Mesendoderm (in vitro differentiated cells): ENCODE data around the gene LRRC7. TPM values are rescaled to one million over a fixed set of nuclear protein-coding genes. Genes with fewer than 3 reads are reported as not detected.

ENCODE experiments used
- DNase-seq: peaks from one replicate; pipeline ENCODE4 v3.0.0; 2013
- H2AK5ac ChIP-seq: 2 replicates; pipeline ENCODE4 v1.6.1; 2013; ENCODE audit warnings: low read length, inconsistent platforms
- H2BK120ac ChIP-seq: 2 replicates; pipeline ENCODE4 v1.6.1; 2013; ENCODE audit warnings: low read depth, mild to moderate bottlenecking, low read length, moderate library complexity, mixed read lengths
- H2BK15ac ChIP-seq: replicated peaks from 2 replicates; pipeline ENCODE4 v1.6.1; 2013; ENCODE audit warnings: low read depth, mild to moderate bottlenecking, moderate library complexity
- H2BK5ac ChIP-seq: 2 replicates; pipeline ENCODE4 v1.6.1; 2013; ENCODE audit warnings: low read length, inconsistent platforms
- H3K18ac ChIP-seq: 2 replicates; pipeline ENCODE4 v1.6.1; 2013; ENCODE audit warnings: mild to moderate bottlenecking, low read length, mixed read lengths
- H3K23ac ChIP-seq: one replicate; pipeline ENCODE4 v1.6.1; 2013; ENCODE audit warnings: low read length
- H3K27ac ChIP-seq: 2 replicates; pipeline ENCODE4 v1.5.1; 2013; ENCODE audit warnings: low read depth, mild to moderate bottlenecking, inconsistent platforms, low read length, moderate library complexity
- H3K27me3 ChIP-seq: 2 replicates; pipeline ENCODE4 v1.6.1; 2013; ENCODE audit warnings: low read length, control low read depth, mild to moderate bottlenecking, inconsistent platforms; ENCODE audit not compliant: insufficient read depth, poor library complexity
- H3K36me3 ChIP-seq: 2 replicates; pipeline ENCODE4 v1.6.1; 2013; ENCODE audit warnings: low read length, inconsistent platforms; ENCODE audit not compliant: control insufficient read depth, insufficient read depth
- H3K4ac ChIP-seq: one replicate; pipeline ENCODE4 v1.6.1; 2013; ENCODE audit warnings: low read depth, mild to moderate bottlenecking, low read length, moderate library complexity
- H3K4me1 ChIP-seq: 2 replicates; pipeline ENCODE4 v1.6.1; 2013; ENCODE audit warnings: low read depth, low read length, inconsistent platforms; ENCODE audit not compliant: control insufficient read depth
- H3K4me2 ChIP-seq: 2 replicates; pipeline ENCODE4 v1.6.1; 2013; ENCODE audit warnings: low read length
- H3K4me3 ChIP-seq: 2 replicates; pipeline ENCODE4 v1.5.1; 2013; ENCODE audit warnings: mild to moderate bottlenecking, low read length
- H3K56ac ChIP-seq: one replicate; pipeline ENCODE4 v1.6.1; 2013; ENCODE audit warnings: low read length
- H3K79me1 ChIP-seq: 2 replicates; pipeline ENCODE4 v1.6.1; 2013; ENCODE audit warnings: low read length, inconsistent platforms
- H3K79me2 ChIP-seq: 2 replicates; pipeline ENCODE4 v1.6.1; 2013; ENCODE audit warnings: mild to moderate bottlenecking, low read length; ENCODE audit not compliant: control insufficient read depth, insufficient read depth
- H3K9ac ChIP-seq: 2 replicates; pipeline ENCODE4 v1.6.1; 2013; ENCODE audit warnings: low read length, inconsistent platforms
- H4K5ac ChIP-seq: one replicate; pipeline ENCODE4 v1.6.1; 2013; ENCODE audit warnings: low read length
- H4K8ac ChIP-seq: one replicate; pipeline ENCODE4 v1.6.1; 2013; ENCODE audit warnings: low read depth, mild to moderate bottlenecking, control low read depth, low read length, moderate library complexity
- WGBS: extraction: QIAGEN DNeasy Blood & Tissue Kit; methylation state at CpG from one replicate; pipeline ENCODE4 v1.1.7; 2013; ENCODE audit warnings: low lambda C conversion rate, missing lambda C conversion rate; ENCODE audit not compliant: insufficient coverage; ENCODE audit errors: extremely low coverage; 5-methylcytosine and 5-hydroxymethylcytosine counted together
- polyA plus RNA-seq, 2 experiments: library from polyadenylated mRNA; stranded (reverse); fragments of 200-250 nt; gene quantifications; one replicate each; pipeline ENCODE4 v1.2.3, GENCODE V29; 2013

Gene LRRC7
- polyA plus RNA-seq (2013, experiment 1 of 2): not detected
- 0.01 TPM for polyA plus RNA-seq (2013, experiment 2 of 2)

DNA sequence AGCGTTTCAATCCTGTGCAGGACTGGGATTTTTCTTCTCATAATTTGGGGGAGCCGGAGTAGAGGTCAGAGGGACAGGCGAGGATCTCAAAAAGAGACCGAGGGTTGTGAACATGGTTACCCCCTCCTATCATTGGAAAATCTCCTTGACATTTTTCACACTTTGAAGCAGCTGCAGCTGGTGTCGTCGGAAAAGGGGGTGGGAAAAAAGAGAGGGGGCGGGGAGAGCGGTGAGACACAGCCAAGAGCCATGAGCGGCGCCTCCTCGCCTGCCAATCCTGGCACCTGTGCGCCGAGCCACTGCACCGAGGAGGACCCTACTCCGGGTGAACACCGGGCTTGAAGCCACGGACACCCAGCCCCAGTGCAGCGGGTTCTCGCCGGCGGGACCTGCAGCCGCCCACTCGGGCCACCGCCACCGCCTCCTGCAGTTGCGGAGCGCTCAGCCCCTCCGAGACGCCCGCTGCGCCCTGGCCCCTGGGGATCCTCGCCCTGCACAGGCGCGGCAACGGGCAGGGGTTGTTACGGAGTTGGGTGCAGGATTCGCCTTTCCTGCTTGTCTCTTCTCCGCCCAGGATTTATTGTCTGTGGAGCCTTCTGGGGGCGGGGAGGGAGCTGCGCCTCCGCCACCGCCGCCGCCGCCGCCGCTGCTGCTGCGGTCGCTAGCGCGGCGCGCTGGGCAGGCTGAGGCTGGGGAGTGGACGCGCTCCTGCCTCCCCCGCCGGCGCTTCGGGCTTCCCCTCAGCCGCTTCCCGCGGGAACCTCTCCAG lies at the start of gene LRRC7:
TSS of gene LRRC7 (plus strand) at position 271 of the 769 bp plus-strand sequence. CDS start 718 bp downstream, outside the sequence.
- Histone ChIP-seq H3K18ac (no peak within 1 kb of the TSS), H2BK15ac (no peak within 1 kb of the TSS), H2AK5ac (no peak within 1 kb of the TSS), H3K4me2 (peak within 1 kb of the TSS; percentile 74), H3K79me2 (no peaks in the 10 kb centered on the region), H3K56ac (peak within 1 kb of the TSS; percentile 69), H2BK120ac (no peak within 1 kb of the TSS), H3K9ac (peak within 1 kb of the TSS; percentile 40), H3K27me3 (peaks cover 15% of the 10 kb centered on the region), H4K5ac (no peak within 1 kb of the TSS), H2BK5ac (no peak within 1 kb of the TSS), H3K79me1 (no peaks in the 10 kb centered on the region), H4K8ac (no peak within 1 kb of the TSS), H3K4me3 (peak within 1 kb of the TSS; percentile 49), H3K4ac (no peak within 1 kb of the TSS), H3K23ac (no peak within 1 kb of the TSS), H3K4me1 (no peaks in the 10 kb centered on the region), H3K27ac (no peak within 1 kb of the TSS), H3K36me3 (no peaks in the 10 kb centered on the region)
- WGBS: no CpG with 5 or more reads among the region's 62 CpGs
- peak; percentile 55 for DNase-seq

DNA sequence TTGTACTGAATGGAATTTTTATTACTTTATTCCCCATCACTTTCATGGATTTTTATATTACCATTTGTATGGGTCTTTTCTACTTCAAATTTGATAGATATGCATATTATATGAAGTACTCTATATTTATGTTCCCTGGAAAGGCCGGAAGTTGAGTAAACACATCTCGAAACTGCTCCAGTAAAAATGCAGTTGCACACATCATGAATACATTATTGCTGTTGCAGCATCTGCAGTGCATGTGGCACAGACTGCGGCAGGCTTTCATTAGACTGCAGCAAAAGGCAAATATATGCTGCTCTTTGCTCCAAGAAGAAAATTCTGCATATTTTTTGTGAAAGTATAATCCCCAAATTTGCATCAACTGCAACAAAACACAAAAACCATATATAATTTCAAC lies 48.7 kb upstream of the LRRC7 start:
- H3K18ac ChIP-seq: no peak overlapping the region
- WGBS: no CpG with 5 or more reads among the region's 3 CpGs
- no peak overlapping the region for H3K4me3 ChIP-seq
- no peak overlapping the region for H2AK5ac ChIP-seq
- no peak overlapping the region for H2BK120ac ChIP-seq
- H3K9ac ChIP-seq: no peak overlapping the region
- H3K27ac ChIP-seq: no peak overlapping the region
- H3K27me3 ChIP-seq: no peaks in the 10 kb centered on the region
- no peak for DNase-seq
- no peak overlapping the region for H3K4ac ChIP-seq
- no peaks in the 10 kb centered on the region for H3K36me3 ChIP-seq
- H4K5ac ChIP-seq: no peak overlapping the region
- H2BK15ac ChIP-seq: no peak overlapping the region
- no peaks in the 10 kb centered on the region for H3K79me2 ChIP-seq
- H3K79me1 ChIP-seq: no peaks in the 10 kb centered on the region
- no peak overlapping the region for H3K4me2 ChIP-seq
- no peak overlapping the region for H2BK5ac ChIP-seq
- H3K4me1 ChIP-seq: no peaks in the 10 kb centered on the region
- H3K23ac ChIP-seq: no peak overlapping the region
- H3K56ac ChIP-seq: no peak overlapping the region
- no peak overlapping the region for H4K8ac ChIP-seq

DNA sequence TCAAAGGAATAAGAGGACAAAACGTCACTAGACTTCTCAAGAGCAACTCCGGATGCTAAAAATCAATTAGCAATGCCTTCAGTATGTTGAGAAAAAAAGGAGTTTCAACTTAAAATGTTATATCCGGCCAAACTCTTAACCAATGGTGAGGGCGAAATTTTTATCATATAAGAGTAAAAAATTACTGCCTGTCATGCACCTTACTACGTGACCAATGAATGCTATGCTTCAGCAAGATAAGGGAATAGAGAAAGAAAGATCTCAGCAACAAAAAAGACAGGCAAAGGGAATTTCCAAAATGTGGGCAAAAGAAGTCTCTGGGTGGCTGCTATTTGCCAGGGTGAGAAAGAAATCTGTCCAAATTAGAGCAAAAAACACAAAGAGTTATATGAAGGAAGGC lies 47.4 kb upstream of the LRRC7 start:
- H3K79me1 ChIP-seq: no peaks in the 10 kb centered on the region
- H3K27me3 ChIP-seq: no peaks in the 10 kb centered on the region
- H3K23ac ChIP-seq: no peak overlapping the region
- no peak overlapping the region for H2AK5ac ChIP-seq
- no peak for DNase-seq
- no peak overlapping the region for H2BK120ac ChIP-seq
- H3K4me1 ChIP-seq: no peaks in the 10 kb centered on the region
- no peak overlapping the region for H2BK15ac ChIP-seq
- no peak overlapping the region for H3K18ac ChIP-seq
- H3K4ac ChIP-seq: no peak overlapping the region
- H3K4me3 ChIP-seq: no peak overlapping the region
- H3K79me2 ChIP-seq: no peaks in the 10 kb centered on the region
- no peak overlapping the region for H3K4me2 ChIP-seq
- H3K27ac ChIP-seq: no peak overlapping the region
- H3K9ac ChIP-seq: no peak overlapping the region
- no peak overlapping the region for H4K8ac ChIP-seq
- no peak overlapping the region for H2BK5ac ChIP-seq
- no peak overlapping the region for H4K5ac ChIP-seq
- WGBS: no CpG with 5 or more reads among the region's 5 CpGs
- no peak overlapping the region for H3K56ac ChIP-seq
- H3K36me3 ChIP-seq: no peaks in the 10 kb centered on the region

DNA sequence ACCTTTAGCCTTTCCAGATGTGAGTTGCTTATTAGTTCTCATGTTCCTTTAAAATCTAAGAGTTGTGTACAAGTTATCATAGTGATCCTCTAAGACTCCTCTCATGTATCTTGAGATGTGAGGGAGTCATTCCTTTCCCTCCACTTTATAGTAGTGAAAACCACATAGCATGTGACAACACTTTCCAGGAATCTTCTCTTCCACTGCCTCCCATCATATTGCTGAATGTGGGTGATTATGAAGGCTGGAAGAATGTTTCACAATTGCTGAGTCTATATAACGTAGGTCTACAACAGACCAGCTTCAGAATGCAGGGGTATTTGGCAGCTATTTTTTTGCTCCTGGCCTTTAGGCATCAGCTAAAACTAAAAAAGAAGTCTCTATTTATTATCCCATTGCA lies 44.7 kb upstream of the LRRC7 start:
- DNase-seq: no peak
- Histone ChIP-seq H3K79me1 (no peaks in the 10 kb centered on the region), H3K18ac (no peak overlapping the region), H3K27ac (no peak overlapping the region), H3K27me3 (no peaks in the 10 kb centered on the region), H3K4ac (no peak overlapping the region), H4K5ac (no peak overlapping the region), H3K4me1 (no peaks in the 10 kb centered on the region), H2AK5ac (no peak overlapping the region), H2BK5ac (no peak overlapping the region), H3K4me3 (no peak overlapping the region), H3K36me3 (no peaks in the 10 kb centered on the region), H3K4me2 (no peak overlapping the region), H4K8ac (no peak overlapping the region), H3K56ac (no peak overlapping the region), H3K9ac (no peak overlapping the region), H3K23ac (no peak overlapping the region), H2BK120ac (no peak overlapping the region), H3K79me2 (no peaks in the 10 kb centered on the region), H2BK15ac (no peak overlapping the region)
- no CpG with 5 or more reads among the region's 1 CpG for WGBS

DNA sequence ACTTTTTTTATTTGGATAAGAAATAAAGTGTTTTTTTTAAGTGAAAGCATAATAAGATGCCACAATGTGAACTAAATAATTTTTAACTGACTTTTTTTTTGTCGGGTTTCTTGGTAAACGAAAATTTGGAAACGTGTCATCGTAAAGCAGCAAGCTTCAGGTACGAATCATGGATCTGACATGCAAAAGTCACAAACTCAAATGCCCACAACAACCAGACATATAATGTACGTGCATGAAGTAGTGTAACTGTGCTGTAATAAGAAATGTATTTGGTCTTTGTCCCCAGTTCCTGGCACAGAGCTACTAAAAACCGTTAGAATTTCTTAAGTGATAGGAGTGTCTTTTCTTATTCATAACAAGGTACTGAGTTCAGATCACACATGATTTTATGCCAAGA lies 44.3 kb upstream of the LRRC7 start:
- no peak overlapping the region for H4K8ac ChIP-seq
- H2BK15ac ChIP-seq: no peak overlapping the region
- DNase-seq: no peak
- no peak overlapping the region for H3K18ac ChIP-seq
- no peak overlapping the region for H3K4me3 ChIP-seq
- H3K23ac ChIP-seq: no peak overlapping the region
- H2BK5ac ChIP-seq: no peak overlapping the region
- no peaks in the 10 kb centered on the region for H3K79me2 ChIP-seq
- no peak overlapping the region for H3K4me2 ChIP-seq
- H3K27ac ChIP-seq: no peak overlapping the region
- no peak overlapping the region for H2BK120ac ChIP-seq
- H3K27me3 ChIP-seq: no peaks in the 10 kb centered on the region
- no peak overlapping the region for H3K56ac ChIP-seq
- H3K9ac ChIP-seq: no peak overlapping the region
- H3K4me1 ChIP-seq: no peaks in the 10 kb centered on the region
- no peaks in the 10 kb centered on the region for H3K36me3 ChIP-seq
- H4K5ac ChIP-seq: no peak overlapping the region
- no peaks in the 10 kb centered on the region for H3K79me1 ChIP-seq
- H3K4ac ChIP-seq: no peak overlapping the region
- no peak overlapping the region for H2AK5ac ChIP-seq
- WGBS: 100% methylated on average over 1 of the region's 7 CpGs

DNA sequence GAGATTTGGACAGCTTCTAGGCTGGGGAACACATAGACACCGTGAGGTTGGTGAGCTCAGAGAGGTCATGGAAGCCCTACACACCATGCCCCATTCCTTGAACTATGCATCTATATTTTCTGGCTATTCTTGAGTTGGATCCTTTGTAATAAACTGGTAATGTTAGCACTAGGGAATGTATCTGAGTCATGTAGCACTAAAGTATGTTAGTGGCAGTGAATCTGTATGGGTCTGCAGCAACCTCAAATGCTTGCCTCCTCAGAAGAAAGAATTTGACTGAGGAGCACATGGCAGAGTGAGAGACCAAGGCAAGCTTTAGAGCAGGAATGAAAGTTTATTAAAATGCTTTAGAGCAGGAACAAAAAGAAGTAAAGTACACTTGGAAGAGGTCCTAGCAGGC lies 43.7 kb upstream of the LRRC7 start:
- no peak overlapping the region for H3K27ac ChIP-seq
- H3K18ac ChIP-seq: no peak overlapping the region
- H3K79me2 ChIP-seq: no peaks in the 10 kb centered on the region
- no peak for DNase-seq
- H3K56ac ChIP-seq: no peak overlapping the region
- no peak overlapping the region for H3K4ac ChIP-seq
- no peak overlapping the region for H3K9ac ChIP-seq
- no peak overlapping the region for H2BK15ac ChIP-seq
- H3K27me3 ChIP-seq: no peaks in the 10 kb centered on the region
- no CpG with 5 or more reads among the region's 1 CpG for WGBS
- H3K36me3 ChIP-seq: no peaks in the 10 kb centered on the region
- H3K4me3 ChIP-seq: no peak overlapping the region
- no peaks in the 10 kb centered on the region for H3K79me1 ChIP-seq
- no peaks in the 10 kb centered on the region for H3K4me1 ChIP-seq
- H4K8ac ChIP-seq: no peak overlapping the region
- no peak overlapping the region for H4K5ac ChIP-seq
- H2BK120ac ChIP-seq: no peak overlapping the region
- H3K4me2 ChIP-seq: no peak overlapping the region
- no peak overlapping the region for H2AK5ac ChIP-seq
- H3K23ac ChIP-seq: no peak overlapping the region
- no peak overlapping the region for H2BK5ac ChIP-seq
